Subcutaneous adipose tissue (tissue), 4 donors: ENCODE measurements around the gene AP1AR. TPM values are rescaled to one million over a fixed set of nuclear protein-coding genes. Genes with fewer than 3 reads are reported as not detected.

ENCODE experiments used
- total RNA-seq, 4 donors: library from RNA; depleted of rRNA; stranded (reverse); fragments of >200 nt; gene quantifications; one replicate each; pipeline ENCODE4 v1.1.0, GENCODE V29; 2016
- TF ChIP-seq, protein P1 (sequence below): fragments of 450-650 bp; IDR thresholded peaks from one replicate; pipeline ENCODE4 v1.5.1; 2016; ENCODE audit warnings: low read depth, mild to moderate bottlenecking, control low read depth, antibody characterized with exemption, moderate library complexity

Gene AP1AR
- total RNA-seq, 4 donors from 2014 or later: 17.2 to 24.1 (median 20.8) TPM

GRCh38 chr4:112230879-112231778, 458 bp upstream of the AP1AR start:
- TF ChIP-seq, protein P1, sequence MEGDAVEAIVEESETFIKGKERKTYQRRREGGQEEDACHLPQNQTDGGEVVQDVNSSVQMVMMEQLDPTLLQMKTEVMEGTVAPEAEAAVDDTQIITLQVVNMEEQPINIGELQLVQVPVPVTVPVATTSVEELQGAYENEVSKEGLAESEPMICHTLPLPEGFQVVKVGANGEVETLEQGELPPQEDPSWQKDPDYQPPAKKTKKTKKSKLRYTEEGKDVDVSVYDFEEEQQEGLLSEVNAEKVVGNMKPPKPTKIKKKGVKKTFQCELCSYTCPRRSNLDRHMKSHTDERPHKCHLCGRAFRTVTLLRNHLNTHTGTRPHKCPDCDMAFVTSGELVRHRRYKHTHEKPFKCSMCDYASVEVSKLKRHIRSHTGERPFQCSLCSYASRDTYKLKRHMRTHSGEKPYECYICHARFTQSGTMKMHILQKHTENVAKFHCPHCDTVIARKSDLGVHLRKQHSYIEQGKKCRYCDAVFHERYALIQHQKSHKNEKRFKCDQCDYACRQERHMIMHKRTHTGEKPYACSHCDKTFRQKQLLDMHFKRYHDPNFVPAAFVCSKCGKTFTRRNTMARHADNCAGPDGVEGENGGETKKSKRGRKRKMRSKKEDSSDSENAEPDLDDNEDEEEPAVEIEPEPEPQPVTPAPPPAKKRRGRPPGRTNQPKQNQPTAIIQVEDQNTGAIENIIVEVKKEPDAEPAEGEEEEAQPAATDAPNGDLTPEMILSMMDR: no peak

DNA sequence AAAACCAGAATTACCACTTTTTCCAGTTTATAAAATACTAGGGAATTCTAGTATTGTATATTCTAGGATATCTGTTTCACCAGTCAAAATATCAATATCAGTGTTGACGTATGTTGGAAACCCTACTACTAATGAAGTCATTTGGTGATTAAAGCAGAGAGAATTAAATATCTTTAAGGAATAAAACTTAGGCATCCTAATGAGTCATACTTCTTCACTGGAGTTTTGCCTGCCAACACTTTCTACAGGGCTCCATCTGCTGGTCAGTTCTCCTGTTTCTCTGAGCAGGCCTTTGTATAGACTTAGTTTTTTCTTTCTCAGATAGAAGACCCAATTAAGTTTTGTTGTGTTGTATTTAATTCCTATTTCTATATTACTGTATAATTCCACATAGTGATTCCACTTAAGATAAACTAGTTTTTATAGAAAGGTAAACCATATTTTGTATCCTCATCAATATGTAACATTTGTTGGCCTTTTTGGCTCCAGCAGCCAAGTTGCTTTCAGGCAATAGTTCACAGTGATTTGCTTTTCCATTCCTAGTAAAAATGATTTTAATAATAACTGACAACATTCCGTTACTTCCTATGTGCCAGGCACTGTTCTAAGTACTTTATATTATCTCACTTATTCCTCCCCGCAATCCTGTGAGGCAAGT, 3.5 kb downstream of the AP1AR start:
- TF ChIP-seq, protein P1: no peak

DNA sequence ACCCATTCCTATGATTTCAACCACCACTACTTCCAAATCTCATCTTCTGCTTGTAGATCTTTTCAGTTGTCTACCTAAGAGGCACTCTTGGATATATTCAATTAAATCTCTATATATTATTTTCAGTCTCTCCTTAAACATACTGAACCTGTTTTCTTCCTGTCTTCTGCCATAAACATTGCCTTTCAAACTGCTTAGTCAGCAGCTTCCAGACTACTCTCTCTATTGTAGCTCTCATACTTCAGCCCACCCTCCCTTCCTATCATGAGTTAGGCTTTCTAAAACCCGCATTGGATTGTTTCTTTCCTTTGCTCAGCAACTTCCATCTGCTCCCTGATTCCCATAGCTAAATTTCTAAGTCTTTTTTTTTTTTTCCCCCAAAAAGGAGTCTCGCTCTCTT, 4.5 kb downstream of the AP1AR start:
- TF ChIP-seq, protein P1: no peak

DNA sequence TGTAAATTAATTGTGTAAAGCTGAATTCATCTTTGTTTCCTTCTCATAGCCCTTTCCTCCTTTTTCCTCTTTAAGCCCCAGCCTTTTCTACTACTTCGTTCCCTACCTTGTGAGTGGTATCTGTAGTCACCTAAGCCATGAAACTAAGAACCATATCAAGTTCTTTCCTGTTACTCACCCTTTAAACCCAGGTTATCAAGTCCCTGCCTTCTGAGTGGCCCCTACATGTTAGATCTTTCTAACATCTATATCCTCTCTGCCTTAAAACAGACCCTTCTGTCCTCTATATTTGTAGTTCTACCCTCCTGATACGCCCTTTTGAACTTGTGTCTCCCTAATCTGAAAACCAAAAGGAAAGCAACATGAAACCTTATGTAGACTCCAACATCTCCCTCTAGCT, 7.2 kb downstream of the AP1AR start:
- TF ChIP-seq, protein P1: no peak

DNA sequence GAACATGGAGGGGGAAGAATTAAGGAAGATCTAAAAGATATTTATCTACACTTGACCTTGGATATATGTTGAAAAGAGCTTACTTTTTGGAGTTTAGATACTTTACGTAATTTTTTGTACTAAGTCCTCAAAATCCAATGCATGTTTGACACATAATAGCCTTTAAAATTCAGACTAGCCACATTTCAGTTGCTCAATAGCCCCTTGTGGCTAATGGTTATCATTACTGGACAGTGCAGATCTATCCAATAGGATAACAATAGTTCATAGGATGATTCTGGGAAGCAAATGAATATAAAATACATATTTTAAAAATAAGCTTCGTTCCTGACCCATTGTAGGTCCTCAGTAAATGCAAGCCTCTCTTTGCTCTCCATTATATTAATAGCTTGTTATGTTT, 13.8 kb downstream of the AP1AR start:
- TF ChIP-seq, protein P1: no peak

DNA sequence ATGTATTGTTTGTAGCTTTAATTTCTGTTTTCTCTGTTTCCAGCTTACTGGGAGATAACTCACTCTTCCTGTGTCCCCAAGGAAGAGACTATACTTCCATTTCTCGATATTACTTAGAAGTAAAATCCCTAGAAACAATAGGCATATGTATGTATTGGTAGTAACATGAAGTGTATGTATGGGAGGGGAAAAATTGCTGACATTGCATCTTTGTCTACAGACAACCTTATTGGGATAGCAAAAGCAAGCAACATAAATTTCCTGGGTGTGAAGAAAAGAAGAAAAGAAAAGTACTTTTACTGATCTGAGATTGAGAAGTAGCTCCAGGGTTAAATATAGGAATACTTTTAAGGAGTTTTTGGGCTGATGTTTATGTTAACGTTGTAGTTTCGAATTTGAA, 15.4 kb downstream of the AP1AR start:
- TF ChIP-seq, protein P1: no peak

DNA sequence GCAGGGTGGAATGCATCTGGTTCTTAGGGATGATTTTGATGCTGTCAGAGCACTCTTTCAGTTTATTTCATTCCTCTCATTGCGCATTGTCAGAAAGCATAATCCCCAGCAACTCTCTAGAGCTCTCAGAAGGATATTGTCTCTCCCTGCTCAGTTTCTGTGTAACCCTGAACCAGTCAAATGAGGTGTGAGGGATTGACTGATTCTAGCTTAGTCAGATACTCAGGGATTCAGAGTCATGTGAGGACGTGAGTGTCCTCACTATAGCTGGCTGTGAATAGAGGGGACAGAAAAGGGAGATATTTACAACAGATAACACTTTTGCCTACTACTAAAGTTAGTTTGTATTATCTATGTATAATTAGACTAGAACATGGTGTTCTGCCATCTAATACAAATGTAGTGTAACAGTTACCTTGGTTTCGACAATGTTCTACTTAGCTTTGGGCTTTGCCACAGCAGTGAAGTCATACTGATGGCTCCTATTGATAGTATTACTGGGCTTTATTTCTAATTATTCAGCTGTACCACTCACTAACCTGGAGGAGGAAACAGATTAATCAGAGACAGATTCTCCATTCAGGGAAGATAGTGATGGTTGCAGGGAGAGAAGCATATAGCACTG, 19.5 kb downstream of the AP1AR start:
- TF ChIP-seq, protein P1: no peak
